DMS 273 (cell line): ENCODE measurements around the gene CDC42EP3.

Experiments
- DNase-seq: peaks from one replicate; lab custom pipeline; 2025; ENCODE audit not compliant: unreplicated experiment; lab: John Stamatoyannopoulos, UW

Gene CDC42EP3, protein sequence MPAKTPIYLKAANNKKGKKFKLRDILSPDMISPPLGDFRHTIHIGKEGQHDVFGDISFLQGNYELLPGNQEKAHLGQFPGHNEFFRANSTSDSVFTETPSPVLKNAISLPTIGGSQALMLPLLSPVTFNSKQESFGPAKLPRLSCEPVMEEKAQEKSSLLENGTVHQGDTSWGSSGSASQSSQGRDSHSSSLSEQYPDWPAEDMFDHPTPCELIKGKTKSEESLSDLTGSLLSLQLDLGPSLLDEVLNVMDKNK

DNA sequence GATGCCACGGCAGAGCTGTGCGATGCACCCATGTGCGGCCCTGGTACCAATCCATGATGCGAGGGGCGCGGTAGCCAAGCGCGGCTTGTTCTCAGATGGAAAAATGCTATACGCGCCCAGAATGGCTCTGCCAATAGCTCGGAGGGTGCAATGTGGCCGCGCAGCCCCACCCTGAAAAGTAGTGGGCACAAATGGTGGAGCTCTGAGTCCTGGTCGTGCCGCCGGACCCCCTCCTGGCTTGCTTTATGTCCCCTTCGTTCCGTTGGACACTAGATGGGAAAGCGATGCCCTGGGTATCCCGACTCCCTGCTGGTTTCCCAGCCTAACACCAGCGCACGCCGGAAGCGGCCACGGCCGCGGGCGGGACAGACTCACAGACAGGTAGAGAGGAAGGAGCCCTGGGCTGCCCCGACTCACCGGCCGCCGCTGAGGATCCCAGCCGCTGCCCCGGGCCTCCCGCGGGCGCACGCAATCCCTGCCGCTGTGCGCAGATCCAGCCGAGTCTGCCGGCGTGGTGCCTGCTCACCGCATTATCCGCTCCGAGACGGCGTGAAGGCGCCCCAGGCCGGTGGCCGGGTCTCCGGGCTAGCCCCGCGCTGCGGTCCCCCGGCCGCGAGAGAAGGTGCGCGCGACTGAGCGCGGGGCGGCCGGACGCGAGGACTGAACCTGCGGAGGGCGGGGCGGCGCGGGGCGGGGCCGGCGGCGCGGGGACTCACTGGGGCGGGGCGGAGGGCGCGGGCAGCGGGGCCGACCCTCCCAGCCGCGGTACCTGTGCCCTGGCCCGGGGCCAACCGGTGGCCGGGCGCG is at the start of gene CDC42EP3:
Gene CDC42EP3, minus strand, starts transcription at position 634 of the 807 bp plus-strand sequence. CDS start 25,055 bp downstream, outside the sequence.
- DNase-seq, result peak; percentile 79

DNA sequence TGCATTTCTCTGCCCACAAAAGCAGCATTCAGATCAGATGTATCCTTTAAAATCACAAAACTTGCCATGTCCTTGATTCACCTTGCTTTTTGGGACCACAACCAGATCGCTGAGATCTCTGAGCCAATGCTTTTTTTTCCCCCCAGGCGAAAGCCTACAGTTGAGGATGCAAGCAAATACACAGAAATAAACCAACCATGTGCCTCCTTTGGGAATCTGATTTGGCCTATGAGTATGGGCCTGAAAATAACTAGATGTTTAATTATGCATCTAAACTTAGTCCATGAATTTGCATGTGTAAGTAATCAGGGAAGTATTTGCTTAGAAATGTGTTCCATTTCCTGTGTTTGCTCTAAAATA is 49.7 kb upstream of the CDC42EP3 start:
- no peak for DNase-seq

DNA sequence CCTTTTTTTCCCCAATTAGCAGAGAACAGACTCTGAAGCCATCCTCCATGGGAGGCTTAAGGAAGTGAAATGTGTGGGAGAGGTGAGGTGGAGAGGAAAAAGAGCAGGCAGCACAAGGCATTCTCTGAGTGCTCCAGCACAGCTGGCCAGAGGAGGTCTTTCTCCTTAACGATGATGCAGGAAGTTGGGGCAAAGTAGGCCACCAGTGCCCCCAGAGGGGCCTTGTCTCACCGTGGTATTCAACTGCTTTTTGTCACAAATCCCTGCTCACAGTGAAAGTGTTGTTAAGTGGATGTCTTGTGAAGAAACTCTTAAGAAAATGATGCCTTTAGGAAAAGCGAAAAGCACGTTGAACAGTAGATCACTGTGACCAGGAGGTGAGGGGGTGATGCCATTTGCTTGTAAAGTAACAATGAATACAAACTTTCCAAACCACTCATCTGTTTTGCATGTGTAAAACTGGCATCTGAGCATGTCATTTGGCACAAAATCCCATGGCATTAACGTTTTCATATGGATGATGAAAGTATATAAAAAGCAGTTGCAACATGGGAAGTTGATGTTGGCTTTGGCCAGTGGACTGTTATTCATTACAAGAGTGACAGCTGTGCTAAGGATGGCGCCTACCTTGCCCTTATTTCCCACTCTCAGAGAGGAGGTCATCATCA is 49.2 kb upstream of the CDC42EP3 start:
- DNase-seq, result no peak

DNA sequence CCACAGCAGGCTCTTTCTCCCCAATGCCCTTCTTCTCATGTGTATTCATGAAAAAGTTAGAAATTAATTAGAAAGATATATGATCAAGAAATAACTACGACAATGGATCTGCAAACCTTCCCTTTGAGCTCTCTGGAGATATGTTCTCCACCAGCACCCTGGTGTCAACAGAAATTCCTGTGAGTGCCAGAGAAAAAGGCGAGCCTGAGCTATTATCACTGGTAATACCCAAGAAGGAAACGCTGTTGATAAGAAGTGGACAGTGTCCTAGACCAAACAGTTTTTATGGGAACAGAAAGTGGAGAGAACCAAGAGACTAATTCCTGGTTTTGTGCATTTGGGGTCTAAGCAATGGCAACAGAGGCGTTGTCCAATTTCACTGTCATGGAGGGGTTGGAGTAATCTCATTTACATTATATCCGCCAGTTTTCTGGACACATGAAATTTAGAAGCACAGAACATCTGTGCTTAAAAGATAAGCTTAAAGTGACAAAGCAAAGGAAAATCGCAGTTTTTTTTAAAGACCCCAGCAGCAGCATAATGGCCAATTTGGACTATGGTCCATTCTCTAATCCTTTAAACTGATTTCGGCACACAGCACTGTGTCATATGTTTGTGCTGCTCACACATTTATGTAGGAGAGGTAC is 47.2 kb upstream of the CDC42EP3 start:
- no peak for DNase-seq

DNA sequence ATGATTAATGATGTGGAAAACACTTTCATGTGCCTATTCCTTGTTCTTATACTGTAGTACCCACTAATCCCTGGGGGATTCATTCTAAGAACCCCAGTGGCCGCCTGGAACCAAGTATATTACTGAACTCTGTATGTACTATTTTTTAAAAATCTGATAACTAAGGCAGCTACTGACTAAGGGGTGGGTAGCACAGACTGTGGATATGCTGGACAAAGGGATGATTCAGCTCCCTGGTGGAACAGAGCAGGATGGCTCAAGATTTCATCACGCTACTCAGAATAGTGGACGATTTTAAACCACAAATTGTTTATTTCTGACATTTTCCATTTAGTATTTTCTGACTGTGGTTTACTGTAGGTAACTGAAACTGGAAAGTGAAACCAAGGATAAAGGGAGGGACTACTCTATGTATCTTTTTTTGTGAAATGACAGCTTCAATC is 41.8 kb upstream of the CDC42EP3 start:
- no peak for DNase-seq

DNA sequence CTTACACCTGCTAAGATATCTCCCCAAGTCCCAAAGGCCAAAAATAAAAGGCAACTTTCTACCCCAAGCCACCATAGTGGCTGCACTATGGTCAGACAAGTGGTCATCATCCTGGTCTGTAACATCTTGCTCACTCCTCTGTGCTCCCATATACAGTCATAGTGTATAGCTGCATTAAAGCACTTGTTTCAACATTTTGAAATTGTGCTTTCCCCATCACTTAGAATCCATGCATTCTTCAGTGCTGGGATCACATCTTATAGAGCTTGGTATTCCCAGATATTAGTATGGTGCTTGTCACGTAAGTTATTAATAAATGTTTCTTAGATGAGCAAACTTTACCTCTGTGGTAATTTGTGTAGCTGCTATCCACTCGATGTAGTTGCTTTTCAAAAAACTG is 40.4 kb upstream of the CDC42EP3 start:
- no peak for DNase-seq

DNA sequence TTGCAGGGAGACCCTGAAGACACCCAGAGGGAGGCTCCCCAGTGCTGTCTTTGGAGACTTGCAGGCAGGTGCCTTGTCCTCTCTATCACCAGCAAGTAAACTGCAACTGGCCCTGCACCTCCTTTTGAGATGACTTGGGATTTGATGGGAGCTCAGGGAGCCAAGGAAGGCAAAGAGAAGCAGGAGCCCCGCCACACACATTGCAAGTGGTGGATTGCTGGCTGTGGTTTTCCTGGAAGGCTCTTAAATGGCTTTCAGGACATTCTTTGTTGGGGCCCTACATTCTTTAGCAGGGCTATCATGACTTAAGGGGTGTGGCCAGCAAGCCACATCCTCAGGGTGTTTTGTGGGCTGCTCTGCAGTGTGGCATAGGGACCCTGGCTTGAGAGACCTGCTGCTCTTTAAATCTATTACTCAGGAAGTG is 39.9 kb upstream of the CDC42EP3 start:
- no peak for DNase-seq

DNA sequence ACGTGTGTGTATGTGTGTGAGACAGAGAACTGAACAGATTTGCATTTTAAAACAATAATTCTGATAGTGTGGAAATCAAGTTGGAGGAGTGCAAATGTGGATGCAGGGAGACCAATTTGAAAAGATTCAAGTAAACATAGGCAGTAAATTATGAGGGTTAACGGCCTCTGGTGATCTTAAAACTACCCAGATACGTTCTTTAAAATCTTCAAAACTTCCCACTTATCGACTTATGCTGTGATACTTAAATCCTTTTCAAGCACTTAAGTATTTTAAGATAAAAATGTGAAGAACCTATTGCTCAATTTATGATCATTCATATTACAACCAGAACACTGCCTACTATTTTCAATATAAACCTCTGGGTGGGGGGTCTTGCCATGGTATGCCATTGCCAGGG is 37.7 kb upstream of the CDC42EP3 start:
- DNase-seq, result no peak

DNA sequence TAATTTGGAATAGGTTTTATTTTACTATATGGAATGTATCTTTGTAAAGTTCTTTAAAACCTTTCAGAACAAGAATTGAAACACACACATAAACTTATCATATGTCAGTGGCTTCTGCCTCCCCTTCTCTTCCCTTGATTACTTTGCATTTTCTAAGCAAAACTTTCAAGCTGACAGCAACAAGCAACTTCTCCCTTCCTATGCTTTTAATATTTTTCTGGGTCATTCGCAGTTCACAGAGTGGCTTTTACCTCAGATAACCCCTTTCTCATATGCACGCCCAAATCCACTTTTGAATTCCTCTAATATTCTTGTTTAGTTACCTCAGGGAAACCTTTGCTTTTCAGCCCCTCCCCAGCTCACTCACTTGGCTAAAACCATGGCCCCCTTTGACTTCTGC is 36.7 kb upstream of the CDC42EP3 start:
- no peak for DNase-seq

DNA sequence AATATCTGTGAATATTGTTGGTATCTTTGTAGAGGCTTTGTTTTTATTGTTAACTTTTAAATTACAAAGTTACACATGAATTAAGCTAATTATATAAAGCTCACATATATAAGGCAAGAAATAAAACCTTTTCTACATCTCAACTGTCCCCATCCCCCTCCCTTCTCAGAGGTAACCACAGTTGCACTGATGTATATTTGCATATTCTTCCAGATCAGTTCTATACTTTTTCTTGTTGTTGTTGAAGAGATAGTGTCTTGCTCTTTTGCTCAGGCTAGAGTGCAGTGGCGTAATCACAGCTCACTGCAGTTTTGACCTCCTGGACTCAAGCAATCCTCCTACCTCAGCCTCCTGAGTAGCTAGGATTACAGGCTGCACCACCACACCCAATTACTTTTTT is 36.0 kb upstream of the CDC42EP3 start:
- no peak for DNase-seq

DNA sequence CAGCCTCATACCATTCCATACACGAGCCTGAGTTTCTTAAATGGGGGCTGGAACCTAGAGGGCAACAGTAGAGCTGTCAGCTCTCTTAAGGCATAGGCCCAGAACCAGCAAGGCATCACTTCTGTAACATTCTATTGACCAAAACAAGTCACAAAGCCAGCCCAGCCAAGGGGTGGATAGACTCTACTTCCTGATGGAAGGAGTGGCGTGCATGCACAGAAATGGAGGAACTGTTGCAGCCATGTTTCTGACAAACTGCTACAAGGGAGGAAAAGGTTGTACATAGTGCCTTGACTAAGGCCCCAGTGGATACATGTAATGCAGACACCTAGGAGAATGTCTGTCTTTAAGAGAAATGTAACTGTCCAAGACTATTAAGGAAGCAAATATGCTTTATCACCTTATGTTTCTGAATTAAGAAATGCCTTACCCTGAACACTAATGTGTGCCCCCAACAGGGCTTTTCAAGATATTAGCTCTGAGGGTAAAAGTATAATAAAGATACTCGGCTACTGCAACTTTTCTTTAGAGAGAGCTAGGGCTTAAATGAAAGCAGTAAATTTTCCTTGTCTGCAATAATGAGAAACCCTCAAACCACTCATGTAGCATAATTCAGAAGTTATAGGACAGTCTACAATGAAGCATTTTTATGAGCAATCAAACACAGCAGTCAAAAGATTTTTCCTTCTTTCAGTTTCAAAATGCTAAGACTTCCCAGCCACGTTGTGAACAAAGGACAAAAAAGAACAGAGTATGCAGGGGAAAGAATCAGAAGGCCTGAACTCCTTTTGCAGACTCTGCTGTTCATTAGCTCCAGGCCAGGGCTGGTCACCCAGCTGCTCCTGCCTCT is 35.1 kb upstream of the CDC42EP3 start:
- DNase-seq, result no peak

DNA sequence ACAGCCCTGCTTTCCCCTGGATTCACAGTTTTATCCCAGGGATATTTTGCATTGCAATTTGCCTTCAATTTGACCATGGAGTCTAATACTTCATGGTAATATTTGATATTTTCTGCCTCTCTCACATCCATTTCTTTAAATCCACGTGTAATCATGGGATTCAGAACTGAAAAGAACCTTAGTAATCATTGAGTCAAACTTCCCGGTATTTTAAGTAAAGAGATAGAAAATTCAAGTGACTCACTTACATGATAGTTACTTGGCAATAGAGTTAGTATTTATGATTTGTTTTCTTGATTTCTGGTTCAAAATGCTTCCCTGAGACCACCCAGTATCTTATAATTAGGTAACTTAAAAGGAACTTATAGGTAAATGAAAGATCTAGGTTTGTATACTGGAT is 33.7 kb upstream of the CDC42EP3 start:
- no peak for DNase-seq

DNA sequence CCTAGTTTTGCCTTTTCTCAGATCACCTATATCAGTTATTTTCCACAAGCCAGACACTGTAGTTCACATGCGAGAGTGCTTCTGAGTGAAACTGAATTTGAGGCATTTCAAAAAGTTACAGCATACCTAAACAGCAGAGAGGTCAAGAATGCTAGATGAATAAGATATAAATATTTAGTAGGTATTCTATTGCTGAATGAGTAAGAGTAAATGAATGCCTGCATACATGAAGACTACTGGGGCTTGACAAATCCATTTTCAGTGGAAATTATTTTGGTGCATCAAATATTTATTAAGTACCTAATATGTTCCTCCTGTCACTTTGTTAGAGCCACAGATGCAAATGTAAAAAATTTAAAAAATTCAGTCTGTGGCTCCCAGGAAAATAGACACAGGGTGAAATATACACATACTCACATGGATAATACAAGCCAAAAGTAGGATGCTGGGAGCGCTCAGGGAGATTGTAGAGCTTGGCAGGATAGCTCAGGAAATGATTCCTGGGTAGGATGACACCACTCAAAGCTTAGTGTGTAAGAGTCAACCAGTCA is 27.6 kb upstream of the CDC42EP3 start:
- no peak for DNase-seq

DNA sequence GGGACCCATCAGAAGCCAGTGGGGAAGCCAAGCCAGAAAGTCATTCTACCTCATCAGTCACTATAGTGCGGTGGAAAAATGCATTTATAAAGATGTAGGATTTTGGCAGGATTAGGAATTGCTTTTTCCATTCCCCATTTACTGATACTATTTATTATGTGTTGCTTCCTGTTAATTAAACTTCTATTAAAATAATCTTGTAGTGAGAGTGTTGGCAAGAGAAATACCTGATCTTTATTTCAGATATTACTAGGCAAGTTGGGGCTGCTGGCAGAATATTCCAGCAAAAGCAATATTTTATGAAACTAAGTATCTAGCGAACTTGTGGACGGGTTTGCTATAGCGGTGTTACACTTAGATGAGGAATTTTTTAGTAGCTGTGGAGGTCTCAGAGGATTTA is 23.9 kb upstream of the CDC42EP3 start:
- no peak for DNase-seq

DNA sequence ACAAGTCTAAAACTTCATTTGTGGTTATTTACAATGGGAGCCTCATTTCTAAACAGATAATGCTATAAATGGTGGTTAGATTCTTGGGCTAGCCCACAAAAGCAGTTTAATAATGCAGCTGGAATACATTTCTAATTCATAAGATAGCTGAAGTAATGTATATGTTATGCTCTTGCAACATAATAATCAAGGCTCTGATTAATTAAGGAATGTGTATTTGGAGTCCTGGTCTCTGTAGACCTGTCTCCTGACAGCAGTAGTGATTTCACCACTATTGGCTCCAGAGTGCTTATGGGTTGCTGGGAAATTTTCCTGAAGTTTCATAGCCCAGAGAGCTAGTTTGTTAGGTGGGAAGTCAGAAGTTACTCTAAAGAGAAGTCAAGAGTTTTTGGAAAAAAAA is 21.3 kb upstream of the CDC42EP3 start:
- no peak for DNase-seq

DNA sequence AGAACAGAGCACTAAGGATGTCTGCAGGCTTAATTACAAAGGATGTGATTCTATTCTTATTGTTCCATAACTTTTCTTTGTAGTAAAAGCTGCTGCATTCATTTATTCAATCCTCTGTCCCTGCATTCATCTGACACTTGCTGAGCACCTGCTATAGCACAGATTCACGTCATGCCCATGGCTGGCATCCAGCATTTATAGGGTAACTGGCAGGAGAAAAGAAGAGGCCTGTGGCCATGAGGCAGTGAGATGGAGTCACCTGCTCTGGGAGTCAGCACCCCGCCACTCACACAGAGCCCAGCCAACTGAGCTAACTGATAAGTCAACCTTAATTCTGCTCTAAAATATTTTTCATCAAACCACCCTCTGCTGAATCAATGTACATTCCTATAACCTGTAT is 18.3 kb upstream of the CDC42EP3 start:
- peak; percentile 16 for DNase-seq

DNA sequence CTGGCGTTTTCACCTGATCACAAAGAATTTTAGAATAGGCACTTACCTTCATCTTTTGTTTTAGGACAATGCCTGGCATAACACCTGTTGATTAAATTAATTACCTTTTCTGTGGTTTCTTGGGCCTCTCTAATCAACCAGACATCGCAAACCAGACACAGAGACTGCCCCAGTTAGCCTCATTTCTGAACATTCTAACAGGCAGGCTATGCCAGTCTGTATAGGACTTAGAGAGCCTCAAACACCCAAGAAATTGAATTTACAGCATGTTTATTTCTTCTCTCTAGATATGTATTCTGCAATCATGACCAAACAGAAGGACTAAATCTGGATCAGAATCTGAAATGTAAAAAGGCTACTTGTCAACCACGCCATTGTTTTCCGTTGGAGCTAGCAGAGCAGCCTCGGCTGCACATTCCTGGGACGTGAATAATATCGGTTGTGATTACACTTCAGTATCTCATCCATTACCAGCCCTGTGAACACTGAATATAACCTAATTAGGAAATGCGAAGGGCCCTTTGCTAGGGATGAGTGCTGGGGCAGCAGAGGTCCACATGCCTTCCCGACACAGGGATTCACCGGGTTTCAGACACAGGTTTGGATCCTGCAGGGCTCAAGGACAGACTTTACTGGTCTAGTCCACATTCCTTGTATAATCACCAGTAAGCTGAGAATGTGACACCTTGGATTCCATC is 17.5 kb upstream of the CDC42EP3 start:
- DNase-seq, result no peak

DNA sequence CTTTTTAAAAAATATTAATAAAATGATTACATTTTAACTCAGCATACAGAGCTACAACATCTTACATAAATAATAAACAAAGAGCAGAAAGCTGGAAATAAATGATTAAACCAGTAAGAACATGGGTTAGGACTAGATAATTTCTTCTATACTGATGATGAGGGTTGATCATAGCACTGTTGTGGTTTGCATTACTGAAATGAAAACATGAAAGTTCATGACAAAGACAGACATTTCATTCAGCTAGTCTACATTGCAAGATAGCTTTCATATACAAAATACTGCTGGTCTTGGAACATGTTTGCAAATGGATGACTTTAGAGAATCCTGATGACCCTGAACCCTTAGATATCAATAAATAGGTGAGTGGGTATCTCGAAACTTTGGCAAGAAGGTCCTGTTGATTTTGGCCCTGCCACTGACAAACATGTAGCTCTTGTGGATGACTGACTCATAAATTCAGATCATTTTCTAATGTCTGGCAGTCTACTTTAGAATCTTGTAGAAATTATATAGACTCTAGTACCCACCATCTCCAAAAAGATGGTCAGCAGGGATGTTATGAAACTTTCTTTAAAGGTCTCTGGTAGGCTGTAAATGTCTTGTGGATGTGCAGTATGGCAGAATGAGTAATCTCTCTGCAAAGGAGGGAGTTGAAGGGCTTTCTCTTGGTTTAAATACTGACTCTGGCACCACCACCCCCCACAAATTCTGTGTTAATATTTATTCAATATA is 15.5 kb upstream of the CDC42EP3 start:
- DNase-seq, result no peak

DNA sequence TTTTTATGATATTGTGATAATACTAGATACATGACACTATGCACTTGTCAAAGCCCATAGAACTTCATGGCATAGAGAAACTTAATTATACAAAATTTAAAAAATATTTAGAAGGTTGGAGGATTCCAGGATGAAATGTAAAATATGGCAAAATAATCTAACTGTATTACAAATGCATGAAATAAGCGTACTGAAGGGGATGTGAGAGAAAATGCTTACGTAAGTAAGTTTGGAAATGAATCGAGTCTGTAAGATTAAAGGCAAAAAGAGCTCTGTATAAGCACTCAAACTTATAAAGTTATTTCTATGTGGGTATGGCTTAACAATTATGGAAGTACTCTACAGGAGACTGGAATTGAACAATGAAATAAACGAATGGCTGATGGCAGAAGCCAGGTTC is 13.4 kb upstream of the CDC42EP3 start:
- DNase-seq, result no peak
